A549 (cell line): ENCODE measurements around the gene CSTF2T.

Experiments used
- EP300 ChIP-seq, 2 experiments: fragments of >200 bp; sonication (Bioruptor Twin); formaldehyde crosslinking; IDR thresholded peaks; 2 replicates in 1 of 2; 3 replicates in 1 of 2; pipeline ENCODE4 v1.6.1; 2016 to 2017
- NFE2L2 ChIP-seq: fragments of 150-350 bp; conservative IDR thresholded peaks from 2 replicates; pipeline ENCODE4 v1.6.1; 2014; ENCODE audit warnings: low read length
- POLR2A ChIP-seq: IDR thresholded peaks from 2 replicates; pipeline ENCODE4 v1.6.1; 2012; ENCODE audit warnings: mild to moderate bottlenecking, low read length
- RCOR1 ChIP-seq: fragments of 150-350 bp; IDR thresholded peaks from 2 replicates; pipeline ENCODE4 v1.6.1; 2014; ENCODE audit warnings: antibody characterized with exemption, low read length, low read depth
- RFX5 ChIP-seq: fragments of 450-650 bp; IDR thresholded peaks from 2 replicates; pipeline ENCODE4 v1.7.1; 2014; ENCODE audit warnings: antibody characterized with exemption, mild to moderate bottlenecking, moderate library complexity
- RNF2 ChIP-seq: fragments of 200-600 bp; sonication (generic); IDR thresholded peaks from 2 replicates; pipeline ENCODE4 v1.6.1; 2016; ENCODE audit warnings: low read depth, mild to moderate bottlenecking, antibody characterized with exemption, moderate library complexity, borderline replicate concordance
- TF ChIP-seq, protein P1 (sequence below): fragments of >200 bp; sonication (Bioruptor Twin); formaldehyde crosslinking; IDR thresholded peaks from 3 replicates; pipeline ENCODE4 v1.5.1; 2016
- TF ChIP-seq, protein P2 (sequence below): IDR thresholded peaks from 2 replicates; pipeline ENCODE4 v1.6.1; 2012
- TF ChIP-seq, protein P3 (sequence below): fragments of 200-600 bp; sonication (generic); IDR thresholded peaks from 2 replicates; pipeline ENCODE4 v1.6.1; 2016; ENCODE audit warnings: antibody characterized with exemption, mild to moderate bottlenecking, moderate library complexity

DNA sequence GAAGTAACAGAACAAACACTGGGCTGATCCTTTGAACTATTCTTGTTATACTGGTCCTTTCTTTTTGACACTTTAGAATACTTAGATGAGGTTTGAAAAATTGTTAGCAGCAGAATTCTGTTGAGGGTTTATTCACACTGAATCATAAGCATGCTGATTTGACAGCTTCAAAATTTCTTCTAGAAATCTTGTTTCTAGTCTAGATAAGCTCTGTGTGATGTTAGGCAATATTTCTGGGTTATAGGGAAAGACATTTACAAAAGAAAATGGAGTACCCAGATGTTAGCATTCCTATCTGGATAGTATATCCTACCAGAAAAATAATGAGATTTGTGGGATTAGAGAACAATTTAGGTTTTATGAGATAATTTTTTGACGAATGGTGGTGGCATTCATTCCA lies 12.1 kb downstream of the CSTF2T start:
- TF ChIP-seq, protein P1, sequence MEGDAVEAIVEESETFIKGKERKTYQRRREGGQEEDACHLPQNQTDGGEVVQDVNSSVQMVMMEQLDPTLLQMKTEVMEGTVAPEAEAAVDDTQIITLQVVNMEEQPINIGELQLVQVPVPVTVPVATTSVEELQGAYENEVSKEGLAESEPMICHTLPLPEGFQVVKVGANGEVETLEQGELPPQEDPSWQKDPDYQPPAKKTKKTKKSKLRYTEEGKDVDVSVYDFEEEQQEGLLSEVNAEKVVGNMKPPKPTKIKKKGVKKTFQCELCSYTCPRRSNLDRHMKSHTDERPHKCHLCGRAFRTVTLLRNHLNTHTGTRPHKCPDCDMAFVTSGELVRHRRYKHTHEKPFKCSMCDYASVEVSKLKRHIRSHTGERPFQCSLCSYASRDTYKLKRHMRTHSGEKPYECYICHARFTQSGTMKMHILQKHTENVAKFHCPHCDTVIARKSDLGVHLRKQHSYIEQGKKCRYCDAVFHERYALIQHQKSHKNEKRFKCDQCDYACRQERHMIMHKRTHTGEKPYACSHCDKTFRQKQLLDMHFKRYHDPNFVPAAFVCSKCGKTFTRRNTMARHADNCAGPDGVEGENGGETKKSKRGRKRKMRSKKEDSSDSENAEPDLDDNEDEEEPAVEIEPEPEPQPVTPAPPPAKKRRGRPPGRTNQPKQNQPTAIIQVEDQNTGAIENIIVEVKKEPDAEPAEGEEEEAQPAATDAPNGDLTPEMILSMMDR, result no peak
- no peak for TF ChIP-seq EP300 (IDR thresholded peaks at IDR 0.05)
- TF ChIP-seq, protein P2, sequence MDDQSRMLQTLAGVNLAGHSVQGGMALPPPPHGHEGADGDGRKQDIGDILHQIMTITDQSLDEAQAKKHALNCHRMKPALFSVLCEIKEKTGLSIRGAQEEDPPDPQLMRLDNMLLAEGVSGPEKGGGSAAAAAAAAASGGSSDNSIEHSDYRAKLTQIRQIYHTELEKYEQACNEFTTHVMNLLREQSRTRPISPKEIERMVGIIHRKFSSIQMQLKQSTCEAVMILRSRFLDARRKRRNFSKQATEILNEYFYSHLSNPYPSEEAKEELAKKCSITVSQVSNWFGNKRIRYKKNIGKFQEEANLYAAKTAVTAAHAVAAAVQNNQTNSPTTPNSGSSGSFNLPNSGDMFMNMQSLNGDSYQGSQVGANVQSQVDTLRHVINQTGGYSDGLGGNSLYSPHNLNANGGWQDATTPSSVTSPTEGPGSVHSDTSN, result no peak
- TF ChIP-seq NFE2L2, result no peak
- no peak for TF ChIP-seq RCOR1
- TF ChIP-seq, protein P3, sequence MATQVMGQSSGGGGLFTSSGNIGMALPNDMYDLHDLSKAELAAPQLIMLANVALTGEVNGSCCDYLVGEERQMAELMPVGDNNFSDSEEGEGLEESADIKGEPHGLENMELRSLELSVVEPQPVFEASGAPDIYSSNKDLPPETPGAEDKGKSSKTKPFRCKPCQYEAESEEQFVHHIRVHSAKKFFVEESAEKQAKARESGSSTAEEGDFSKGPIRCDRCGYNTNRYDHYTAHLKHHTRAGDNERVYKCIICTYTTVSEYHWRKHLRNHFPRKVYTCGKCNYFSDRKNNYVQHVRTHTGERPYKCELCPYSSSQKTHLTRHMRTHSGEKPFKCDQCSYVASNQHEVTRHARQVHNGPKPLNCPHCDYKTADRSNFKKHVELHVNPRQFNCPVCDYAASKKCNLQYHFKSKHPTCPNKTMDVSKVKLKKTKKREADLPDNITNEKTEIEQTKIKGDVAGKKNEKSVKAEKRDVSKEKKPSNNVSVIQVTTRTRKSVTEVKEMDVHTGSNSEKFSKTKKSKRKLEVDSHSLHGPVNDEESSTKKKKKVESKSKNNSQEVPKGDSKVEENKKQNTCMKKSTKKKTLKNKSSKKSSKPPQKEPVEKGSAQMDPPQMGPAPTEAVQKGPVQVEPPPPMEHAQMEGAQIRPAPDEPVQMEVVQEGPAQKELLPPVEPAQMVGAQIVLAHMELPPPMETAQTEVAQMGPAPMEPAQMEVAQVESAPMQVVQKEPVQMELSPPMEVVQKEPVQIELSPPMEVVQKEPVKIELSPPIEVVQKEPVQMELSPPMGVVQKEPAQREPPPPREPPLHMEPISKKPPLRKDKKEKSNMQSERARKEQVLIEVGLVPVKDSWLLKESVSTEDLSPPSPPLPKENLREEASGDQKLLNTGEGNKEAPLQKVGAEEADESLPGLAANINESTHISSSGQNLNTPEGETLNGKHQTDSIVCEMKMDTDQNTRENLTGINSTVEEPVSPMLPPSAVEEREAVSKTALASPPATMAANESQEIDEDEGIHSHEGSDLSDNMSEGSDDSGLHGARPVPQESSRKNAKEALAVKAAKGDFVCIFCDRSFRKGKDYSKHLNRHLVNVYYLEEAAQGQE, result no peak
- TF ChIP-seq RNF2, result no peak
- TF ChIP-seq RFX5, result no peak
- no peak for TF ChIP-seq POLR2A
